NK-92 (cell line): ENCODE measurements around the gene GPC6.
"Not testable (repeated sequence)": the region's sequence is repeated elsewhere in the genome, so short reads cannot be mapped to it uniquely, and the experiment has no call there.

Source experiments
- DNase-seq: peaks from one replicate; lab custom pipeline; 2025; ENCODE audit not compliant: unreplicated experiment; lab: John Stamatoyannopoulos, UW

The GPC6 gene

GRCh38 chr13:93226623-93227279 lies at the start of gene GPC6:
Gene GPC6 (plus strand): TSS chr13:93226807.
- no peak for DNase-seq

GRCh38 chr13:93180356-93180969 lies 46.1 kb upstream of the GPC6 start:
- DNase-seq = no peak

DNA sequence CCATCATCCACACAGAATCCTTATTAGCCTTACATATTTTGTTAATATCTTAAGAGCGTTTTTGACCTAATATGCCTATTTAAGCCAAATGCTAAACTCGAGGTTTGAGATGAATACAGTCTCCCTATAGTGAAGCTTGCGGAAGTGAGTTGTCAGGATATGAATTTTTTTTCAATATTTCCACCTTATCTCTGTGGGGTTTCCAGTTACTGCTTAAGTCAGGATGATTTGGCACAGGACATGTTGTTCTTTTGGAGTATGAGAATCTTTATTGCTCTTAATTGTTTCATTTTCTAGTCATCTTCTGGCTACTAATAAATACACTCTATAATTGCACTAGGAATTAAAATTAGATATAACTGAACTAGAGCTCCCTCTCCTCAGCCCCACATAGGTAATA lies 44.2 kb upstream of the GPC6 start:
- DNase-seq = no peak

- no peak for DNase-seq
Measured at GRCh38 chr13:93183302-93183701, 43.3 kb upstream of the GPC6 start.

DNA sequence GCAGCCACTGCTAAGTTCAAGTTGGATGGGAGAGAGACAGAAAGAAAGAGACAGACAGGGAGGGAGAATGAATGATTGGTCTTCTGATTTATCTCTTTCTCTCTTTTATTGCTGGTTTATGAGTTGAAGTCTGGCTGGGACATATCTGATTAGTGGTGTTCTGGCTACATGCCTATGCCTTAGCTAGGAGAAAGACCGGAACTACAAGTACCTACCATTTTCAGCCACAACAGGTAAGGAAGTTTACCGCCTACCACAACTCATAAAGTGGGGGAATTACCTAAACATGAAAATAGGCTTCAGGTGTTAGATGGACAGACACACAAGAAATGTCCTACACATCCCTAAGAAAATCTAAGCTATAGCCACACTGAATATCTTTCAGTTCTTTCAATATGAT lies 36.6 kb upstream of the GPC6 start:
- no peak for DNase-seq

- DNase-seq = no peak
Measured at GRCh38 chr13:93193682-93194081, 32.9 kb upstream of the GPC6 start.

- no peak for DNase-seq
Measured at GRCh38 chr13:93199856-93200255, 26.8 kb upstream of the GPC6 start.

GRCh38 chr13:93200626-93201025 lies 26.0 kb upstream of the GPC6 start:
- no peak for DNase-seq

DNA sequence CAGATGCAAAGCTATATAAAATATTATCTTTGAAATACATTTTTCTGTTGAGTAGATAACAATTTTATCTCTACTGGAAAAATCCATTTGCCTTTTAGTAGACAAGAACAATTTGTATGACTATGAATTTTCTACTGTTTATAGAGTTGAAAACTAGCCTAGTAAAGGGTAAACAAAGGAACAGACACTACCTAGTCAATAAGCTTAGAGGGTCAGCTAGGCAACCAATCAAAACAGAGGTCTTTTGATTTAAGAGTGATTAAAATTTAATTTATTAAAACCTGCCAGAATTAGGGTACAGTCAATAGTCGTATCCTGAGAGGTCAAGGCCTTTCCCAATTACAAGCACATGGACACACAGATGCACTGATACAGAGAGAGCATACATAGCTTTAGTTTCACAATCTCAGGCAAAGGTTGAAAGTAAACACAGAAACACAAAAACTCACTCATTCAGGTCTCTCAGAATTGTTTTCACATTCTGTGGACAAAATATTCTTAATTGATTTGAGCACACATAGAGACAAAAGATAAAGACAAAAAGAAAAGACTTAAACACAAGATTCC lies 24.5 kb upstream of the GPC6 start:
- no peak for DNase-seq

GRCh38 chr13:93206778-93207392 lies 19.7 kb upstream of the GPC6 start:
- DNase-seq = not testable (repeated sequence)

- DNase-seq = no peak
Measured at GRCh38 chr13:93216122-93216521, 10.5 kb upstream of the GPC6 start.

DNA sequence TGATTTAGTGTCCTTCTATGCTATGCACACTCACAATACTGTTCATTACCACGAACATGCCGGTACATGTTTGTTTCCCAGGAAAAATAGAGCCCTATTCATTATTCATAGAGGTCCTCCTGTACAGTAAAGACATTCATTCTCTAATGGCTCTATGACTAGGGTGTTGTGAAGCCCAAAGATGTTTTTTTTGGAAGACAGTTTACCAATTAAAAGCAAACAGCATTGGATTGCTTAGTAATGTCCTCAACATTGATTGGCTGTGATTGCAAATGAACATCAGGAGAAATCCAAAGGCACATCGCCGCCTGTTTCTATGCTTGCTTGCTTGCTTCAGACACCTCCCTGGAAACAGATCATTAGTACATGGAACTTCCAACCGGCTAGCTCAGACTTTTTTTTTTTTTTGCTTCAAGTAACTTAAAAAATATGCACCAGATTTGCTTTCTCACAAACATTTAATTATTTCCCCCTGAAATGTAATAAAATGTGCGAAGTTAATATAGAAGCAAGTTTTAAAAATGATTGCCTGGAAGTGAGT lies 8.8 kb upstream of the GPC6 start:
- no peak for DNase-seq

DNA sequence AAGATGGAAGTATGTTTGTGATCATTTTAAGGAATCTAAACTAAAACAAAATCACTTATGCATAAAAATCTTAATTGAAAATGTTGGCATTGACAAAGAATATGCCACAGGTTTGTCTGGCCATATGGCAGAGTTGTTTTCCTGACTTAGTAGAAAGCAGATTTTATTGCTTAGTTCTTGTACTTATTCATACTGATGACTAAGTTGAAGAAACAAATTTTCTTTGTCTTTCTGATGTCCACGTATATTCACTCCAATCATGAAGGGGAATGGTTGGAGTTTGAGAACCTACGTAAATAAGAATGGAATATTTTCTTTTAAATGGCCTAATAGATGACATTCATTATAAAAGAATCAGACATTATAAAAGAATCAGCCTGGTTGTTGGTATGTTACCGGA lies 8.0 kb upstream of the GPC6 start:
- DNase-seq = no peak

GRCh38 chr13:93220073-93220472 lies 6.5 kb upstream of the GPC6 start:
- no peak for DNase-seq

GRCh38 chr13:93222976-93223375 lies 3.6 kb upstream of the GPC6 start:
- no peak for DNase-seq

DNA sequence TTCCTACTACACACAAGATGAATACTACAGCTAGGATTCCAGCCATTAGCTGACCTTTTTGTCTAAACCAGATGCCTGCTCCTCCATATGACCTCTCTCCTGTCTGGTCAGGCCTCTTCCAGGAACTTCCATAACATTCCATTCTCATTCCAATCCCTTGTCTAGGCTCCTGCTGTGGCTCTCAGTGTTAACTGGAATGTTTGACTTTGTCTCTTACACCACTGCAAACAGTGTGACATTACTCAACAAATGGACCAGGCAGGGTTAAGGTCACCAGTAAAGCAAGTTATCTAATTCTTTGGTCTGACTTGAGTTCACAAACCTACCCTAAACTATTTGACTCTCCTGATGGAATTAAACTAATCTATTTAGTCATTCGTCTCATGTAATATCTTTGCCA lies 2.1 kb upstream of the GPC6 start:
- DNase-seq = no peak

- no peak for DNase-seq
Measured at GRCh38 chr13:93225610-93226009, 997 bp upstream of the GPC6 start.

DNA sequence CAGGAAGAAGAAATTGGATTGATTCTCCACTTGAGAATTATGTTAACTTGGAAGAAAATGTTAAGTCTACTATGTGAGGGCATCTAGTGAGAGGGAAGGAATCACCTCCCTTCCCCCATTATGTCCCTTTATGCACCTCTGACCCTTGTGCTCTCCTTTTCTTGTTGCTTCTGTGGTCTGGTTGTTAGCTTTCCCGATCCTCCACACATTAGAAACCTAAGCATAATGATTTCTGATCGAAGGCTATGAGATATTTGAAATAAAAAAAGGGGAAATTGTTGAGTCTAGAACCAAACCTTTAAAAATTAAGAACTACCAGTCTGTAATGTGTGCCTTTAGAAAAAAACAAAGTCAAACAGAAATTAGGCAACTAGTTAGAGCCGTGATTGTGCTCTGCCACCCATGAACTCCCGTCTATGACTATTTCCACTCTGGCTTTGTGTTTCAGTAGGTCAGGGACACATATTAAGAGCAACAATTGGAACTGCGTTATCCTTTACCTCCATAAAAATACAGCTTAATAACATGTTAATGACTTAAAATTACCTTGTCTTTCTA lies 463 bp upstream of the GPC6 start:
- no peak for DNase-seq

- DNase-seq = no peak
Measured at GRCh38 chr13:93227280-93227877, 772 bp downstream of the GPC6 start.

DNA sequence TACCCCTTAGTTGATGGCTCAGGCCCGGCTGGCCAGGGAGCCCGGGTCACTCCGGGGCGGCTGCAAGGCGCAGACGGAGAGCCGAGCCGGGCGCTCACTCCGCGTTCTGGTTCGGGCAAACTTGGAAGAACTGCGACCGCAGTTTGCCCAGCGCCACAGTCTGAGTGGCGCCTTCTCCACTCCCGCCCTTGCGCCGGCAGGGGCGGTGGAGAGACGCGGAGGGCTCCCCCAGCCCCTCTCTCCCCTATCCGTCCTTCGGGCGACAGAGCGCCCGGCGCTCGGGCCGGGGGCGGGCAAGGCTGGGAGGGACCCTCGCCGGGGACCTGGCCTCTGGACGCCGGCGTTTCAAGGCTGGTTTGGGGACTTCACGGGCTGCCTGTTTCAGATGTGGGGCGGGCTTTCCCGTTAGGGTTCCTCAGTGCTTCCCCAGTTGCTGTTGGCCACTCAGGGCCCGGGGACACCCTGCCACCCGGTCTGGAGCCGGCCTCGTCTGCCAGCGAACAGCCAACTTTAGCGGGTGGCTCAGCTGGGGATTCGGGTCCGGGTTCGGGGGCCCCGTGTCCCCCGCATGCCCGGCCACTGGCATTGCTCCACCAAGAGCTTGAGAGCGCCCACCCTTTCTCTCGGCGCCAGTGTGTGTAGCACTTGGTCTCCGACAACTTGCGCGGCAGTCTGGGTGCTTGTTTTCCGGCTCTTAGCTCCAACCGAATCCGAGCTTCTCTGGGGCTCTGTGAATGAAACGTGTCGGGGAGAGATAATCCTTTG lies 1.5 kb downstream of the GPC6 start:
- no peak for DNase-seq

DNA sequence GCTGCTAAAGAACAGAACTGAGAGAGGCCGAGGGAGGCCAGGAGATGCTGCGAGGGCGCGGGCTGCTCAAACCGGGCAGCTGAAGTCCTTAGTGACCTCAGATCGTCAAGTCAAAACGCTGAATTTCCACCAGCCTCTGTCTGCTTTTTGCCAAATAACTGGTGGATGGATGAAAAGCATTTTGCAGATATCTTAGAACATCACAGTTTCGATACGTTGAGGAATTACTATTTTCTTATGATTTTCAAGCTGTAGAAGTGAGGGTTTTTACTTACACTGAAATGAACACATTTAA lies 2.0 kb downstream of the GPC6 start:
- DNase-seq = no peak
